IMR-90 (cell line): Measurements from ENCODE around the gene S100A13. TPM values are rescaled to one million over a fixed set of nuclear protein-coding genes. Genes with fewer than 3 reads are reported as not detected.

Experiments used
- ATAC-seq: fragments of 200-7000 bp; cut with Tn5 transposase; 2 replicates; pipeline ENCODE4 v1.9.1; 2020; ENCODE audit warnings: low read depth, mild to moderate bottlenecking, moderate library complexity
- BruUV-seq: library from RNA; stranded (reverse); fragments of 400-500 nt; replicated peaks from 2 replicates; lab custom pipeline; 2021; lab: Mats Ljungman, UMichigan
- CTCF ChIA-PET: fragments of 300-600 bp; formaldehyde crosslinking; extraction: SDS; loops from one replicate; lab custom pipeline; 2021; ENCODE audit warnings: antibody characterized with exemption; lab: Yijun Ruan, JAX
- POLR2A ChIA-PET: fragments of 300-600 bp; sonication (Branson Sonifier 250); formaldehyde crosslinking; loops from one replicate; lab custom pipeline; 2022; ENCODE audit warnings: antibody characterized with exemption; ENCODE audit not compliant: unreplicated experiment; lab: Charles Lee
- DNase-seq: peaks from one replicate; pipeline ENCODE4 v3.0.0; 2013
- H2AFZ ChIP-seq: replicated peaks from 2 replicates; pipeline ENCODE3; 2013; ENCODE audit warnings: low read length, mild to moderate bottlenecking; ENCODE audit not compliant: poor library complexity
- H2AK5ac ChIP-seq: 2 replicates; pipeline ENCODE4 v1.6.1; 2013; ENCODE audit warnings: low read depth, low read length, inconsistent platforms
- H2AK9ac ChIP-seq: replicated peaks from 2 replicates; pipeline ENCODE3; 2013; ENCODE audit warnings: mild to moderate bottlenecking, low read depth, low read length, moderate library complexity; ENCODE audit not compliant: poor library complexity
- H2BK120ac ChIP-seq: 2 replicates; pipeline ENCODE4 v1.6.1; 2013; ENCODE audit warnings: low read depth, low read length, inconsistent platforms
- H2BK15ac ChIP-seq: 3 replicates; pipeline ENCODE4 v1.6.1; 2013; ENCODE audit warnings: low read depth, low read length, inconsistent platforms
- H2BK20ac ChIP-seq: 2 replicates; pipeline ENCODE4 v1.6.1; 2013; ENCODE audit warnings: low read depth, mild to moderate bottlenecking, inconsistent platforms, low read length, moderate library complexity
- H2BK5ac ChIP-seq: 2 replicates; pipeline ENCODE4 v1.6.1; 2013; ENCODE audit warnings: mild to moderate bottlenecking, low read depth, low read length, inconsistent platforms; ENCODE audit not compliant: poor library complexity, severe bottlenecking
- H3K14ac ChIP-seq: replicated peaks from 2 replicates; pipeline ENCODE4 v1.6.1; 2013; ENCODE audit warnings: low read depth, low read length, inconsistent platforms
- H3K18ac ChIP-seq: 2 replicates; pipeline ENCODE4 v1.6.1; 2013; ENCODE audit warnings: low read depth, low read length, control low read depth
- H3K23ac ChIP-seq: 2 replicates; pipeline ENCODE4 v1.6.1; 2013; ENCODE audit warnings: low read depth, low read length, inconsistent platforms
- H3K27ac ChIP-seq: 2 replicates; pipeline ENCODE4 v1.5.1; 2013; ENCODE audit warnings: mild to moderate bottlenecking, control low read depth, low read length; ENCODE audit not compliant: insufficient read depth
- H3K27me3 ChIP-seq: 2 replicates; pipeline ENCODE4 v1.6.1; 2013; ENCODE audit warnings: low read length; ENCODE audit not compliant: control insufficient read depth, insufficient read depth
- H3K36me3 ChIP-seq: 2 replicates; pipeline ENCODE4 v1.6.1; 2013; ENCODE audit warnings: low read length, mixed read lengths; ENCODE audit not compliant: control insufficient read depth, insufficient read depth
- H3K4ac ChIP-seq: 2 replicates; pipeline ENCODE4 v1.6.1; 2013; ENCODE audit warnings: low read depth, low read length, inconsistent platforms
- H3K4me1 ChIP-seq: 2 replicates; pipeline ENCODE4 v1.6.1; 2013; ENCODE audit warnings: low read length, mixed read lengths; ENCODE audit not compliant: control insufficient read depth, insufficient read depth
- H3K4me2 ChIP-seq: 2 replicates; pipeline ENCODE4 v1.6.1; 2013; ENCODE audit warnings: low read depth, mild to moderate bottlenecking, control low read depth, low read length, moderate library complexity
- H3K4me3 ChIP-seq: 2 replicates; pipeline ENCODE4 v1.5.1; 2013; ENCODE audit warnings: low read depth, mild to moderate bottlenecking, control low read depth, low read length, moderate library complexity; ENCODE audit not compliant: insufficient read depth
- H3K56ac ChIP-seq: 2 replicates; pipeline ENCODE4 v1.6.1; 2013; ENCODE audit warnings: low read length, inconsistent platforms; ENCODE audit not compliant: insufficient read depth; ENCODE audit errors: extremely low read depth
- H3K79me1 ChIP-seq, 2 experiments: 2 replicates each; pipeline ENCODE4 v1.6.1; 2013; ENCODE audit warnings: low read length in 2 of 2, inconsistent platforms in 1 of 2, low read depth in 1 of 2
- H3K9ac ChIP-seq: 2 replicates; pipeline ENCODE4 v1.6.1; 2013; ENCODE audit warnings: low read depth, low read length, control low read depth
- H3K9me1 ChIP-seq: 2 replicates; pipeline ENCODE4 v1.6.1; 2013; ENCODE audit warnings: low read length, inconsistent platforms; ENCODE audit not compliant: insufficient read depth
- H3K9me3 ChIP-seq: 2 replicates; pipeline ENCODE4 v1.6.1; 2013; ENCODE audit warnings: low read length; ENCODE audit not compliant: control insufficient read depth, insufficient read depth
- H4K20me1 ChIP-seq: 2 replicates; pipeline ENCODE4 v1.6.1; 2013; ENCODE audit warnings: low read length, inconsistent platforms; ENCODE audit not compliant: insufficient read depth
- H4K5ac ChIP-seq: 2 replicates; pipeline ENCODE4 v1.6.1; 2013; ENCODE audit warnings: mild to moderate bottlenecking, low read depth, low read length, control low read depth
- H4K8ac ChIP-seq, 2 experiments: 2 replicates each; pipeline ENCODE4 v1.6.1; 2013; ENCODE audit warnings: low read depth in 2 of 2, low read length in 2 of 2, control low read depth in 1 of 2, inconsistent platforms in 1 of 2
- H4K91ac ChIP-seq: 2 replicates; pipeline ENCODE4 v1.6.1; 2013; ENCODE audit warnings: low read depth, low read length, inconsistent platforms; ENCODE audit not compliant: insufficient read depth
- BHLHE40 ChIP-seq: fragments of 150-350 bp; IDR thresholded peaks from 2 replicates; pipeline ENCODE4 v1.6.1; 2016; ENCODE audit warnings: mild to moderate bottlenecking, low read depth, low read length
- CEBPB ChIP-seq: IDR thresholded peaks from 2 replicates; pipeline ENCODE4 v1.6.1; 2012; ENCODE audit warnings: low read depth, low read length, improper control_type of control experiment
- CHD1 ChIP-seq: IDR thresholded peaks from 2 replicates; pipeline ENCODE4 v1.6.1; 2012; ENCODE audit warnings: low read depth, low read length, improper control_type of control experiment
- ELK1 ChIP-seq: fragments of 150-350 bp; IDR thresholded peaks from 2 replicates; pipeline ENCODE4 v1.6.1; 2016; ENCODE audit warnings: low read depth, mild to moderate bottlenecking, low read length, moderate library complexity, borderline replicate concordance
- FOS ChIP-seq: fragments of 150-350 bp; IDR thresholded peaks from 2 replicates; pipeline ENCODE4 v1.6.1; 2016; ENCODE audit warnings: low read depth, low read length
- MAFK ChIP-seq: IDR thresholded peaks from 2 replicates; pipeline ENCODE4 v1.6.1; 2012; ENCODE audit warnings: low read depth, low read length, improper control_type of control experiment
- MAZ ChIP-seq: IDR thresholded peaks from 2 replicates; pipeline ENCODE4 v1.6.1; 2012; ENCODE audit warnings: low read depth, mild to moderate bottlenecking, low read length, improper control_type of control experiment, moderate library complexity, borderline replicate concordance
- NFE2L2 ChIP-seq: fragments of 150-350 bp; IDR thresholded peaks from 2 replicates; pipeline ENCODE4 v1.6.1; 2016; ENCODE audit warnings: low read depth, mild to moderate bottlenecking, low read length
- POLR2A ChIP-seq: IDR thresholded peaks from 2 replicates; pipeline ENCODE4 v1.6.1; 2012; ENCODE audit warnings: mild to moderate bottlenecking, low read depth, low read length
- RAD21 ChIP-seq: IDR thresholded peaks from 2 replicates; pipeline ENCODE4 v1.6.1; 2012; ENCODE audit warnings: low read length, improper control_type of control experiment
- RCOR1 ChIP-seq: IDR thresholded peaks from 2 replicates; pipeline ENCODE4 v1.6.1; 2012; ENCODE audit warnings: mild to moderate bottlenecking, low read length, improper control_type of control experiment; ENCODE audit not compliant: insufficient replicate concordance
- RFX5 ChIP-seq: IDR thresholded peaks from 2 replicates; pipeline ENCODE4 v1.8.0; 2012; ENCODE audit warnings: low read depth, mild to moderate bottlenecking, low read length, moderate library complexity
- SMC3 ChIP-seq: fragments of 150-350 bp; IDR thresholded peaks from 2 replicates; pipeline ENCODE4 v1.6.1; 2016; ENCODE audit warnings: low read depth, mild to moderate bottlenecking, antibody characterized with exemption, low read length, moderate library complexity
- USF2 ChIP-seq: fragments of 150-350 bp; IDR thresholded peaks from 2 replicates; pipeline ENCODE4 v1.6.1; 2017; ENCODE audit warnings: mild to moderate bottlenecking, antibody characterized with exemption, low read length, low read depth
- dilution Hi-C: fragments of 300-500 bp; cut with HindIII; formaldehyde crosslinking; loops from one replicate; pipeline ENCODE4 v1.14.3; 2018; ENCODE audit warnings: low sequenced_read_pairs; ENCODE audit not compliant: unreplicated experiment
- in situ Hi-C: fragments of 300-500 bp; cut with MboI; formaldehyde crosslinking; loops from 3 replicates; pipeline ENCODE4 v1.14.3; 2019; ENCODE audit warnings: low sequenced_read_pairs, inconsistent platforms, mixed read lengths
- intact Hi-C: fragments of 100-400 bp; cut with micrococcal nuclease; formaldehyde crosslinking; loops from 2 replicates; pipeline ENCODE4 v1.10.0; 2022
- polyA plus RNA-seq, 3 experiments: library from polyadenylated mRNA; depleted of rRNA; stranded (reverse); fragments of >200 nt; gene quantifications; 2 replicates each; pipeline ENCODE4 v1.2.3, GENCODE V29; 2012; ENCODE audit warnings: low replicate concordance in 1 of 3
- total RNA-seq: library from RNA; depleted of rRNA; stranded (reverse); fragments of >200 nt; gene quantifications from 2 replicates; pipeline ENCODE4 v1.2.3, GENCODE V29; 2012

Gene S100A13
- total and polyA plus RNA-seq, 2 of the 4 experiments (the other 2 are of a cell fraction): 122 to 468 TPM

DNA sequence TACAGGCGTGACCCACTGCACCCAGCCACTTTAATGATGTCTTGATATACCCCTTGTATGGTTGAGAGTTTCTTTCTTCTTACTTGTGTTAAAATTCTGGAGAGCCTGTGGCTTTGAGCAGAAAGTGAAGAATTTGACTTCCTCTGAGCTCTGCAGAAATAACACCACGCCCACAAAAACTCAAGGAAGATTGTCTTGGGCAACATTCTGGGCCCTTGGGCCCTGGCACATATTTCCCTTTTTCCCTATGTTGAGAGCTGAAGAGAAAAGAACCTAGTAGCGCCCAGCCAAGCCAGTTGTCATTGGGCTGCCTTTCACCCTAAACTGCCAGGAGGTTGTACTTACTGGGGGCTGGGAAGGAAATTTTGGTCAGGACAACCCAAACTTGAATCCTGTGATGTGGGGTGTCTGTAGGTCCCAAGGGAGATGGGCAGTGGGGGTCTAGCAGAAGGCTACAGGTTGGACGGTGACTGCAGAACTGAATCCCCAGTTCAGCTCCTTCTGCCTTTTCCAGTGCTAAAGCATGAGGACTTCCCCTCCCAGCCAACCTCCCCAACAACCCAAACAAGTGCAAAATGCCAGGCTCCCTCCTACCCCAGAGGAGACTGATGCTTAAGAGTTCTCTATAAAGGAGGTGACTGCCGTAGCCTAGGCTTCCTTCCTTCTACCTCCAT, 19.5 kb upstream of the S100A13 start (continued):
- no peak for TF ChIP-seq CHD1

GRCh38 chr1:153643816-153644215, 16.5 kb upstream of the S100A13 start:
- Histone ChIP-seq H3K9ac (no peak overlapping the region), H3K27ac (no peak overlapping the region), H4K91ac (no peak overlapping the region), H3K4me1 (no peaks in the 10 kb centered on the region), H3K4me2 (no peak overlapping the region), H3K56ac (no peak overlapping the region), H3K27me3 (no peaks in the 10 kb centered on the region), H3K4me3 (no peak overlapping the region), H3K4ac (no peak overlapping the region), H2AFZ (no peak overlapping the region), H4K8ac (no peak overlapping the region), H3K18ac (no peak overlapping the region), H2BK5ac (no peak overlapping the region), H2BK20ac (no peak overlapping the region), H2BK120ac (no peak overlapping the region), H3K36me3 (peaks cover 53% of the 10 kb centered on the region), H3K9me3 (no peaks in the 10 kb centered on the region), H4K20me1 (peaks cover 16% of the 10 kb centered on the region), H3K23ac (no peak overlapping the region), H2AK9ac (no peak overlapping the region), H3K79me1 (peaks cover 23 to 62% of the 10 kb centered on the region in 2 experiments), H4K5ac (no peak overlapping the region), H2AK5ac (no peak overlapping the region), H2BK15ac (no peak overlapping the region), H3K9me1 (peaks cover 5% of the 10 kb centered on the region), H3K14ac (no peak overlapping the region)
- BruUV-seq: no TSS peak
- ChIA-PET CTCF (interaction anchor here (0.8 to 1.5 kb wide), 3 partner anchors 16 to 111 kb away, joined by 3 to 7 read pairs (median 3); partner anchors contain the start of gene S100A13), POLR2A (interaction anchor here (3.3 kb wide), 1 partner anchor 10 kb away, joined by 14 read pairs; the partner anchor contains the start of gene CHTOP)
- in situ Hi-C loops (loop anchor here (10.0 kb wide), 1 partner anchor 129 kb away; no protein-coding TSS in a partner anchor), intact Hi-C loops (no loop called here), dilution Hi-C loops (no loop called here)
- ATAC-seq: no peak
- no peak for DNase-seq
- TF ChIP-seq CHD1 (no peak), CEBPB (no peak), RFX5 (no peak), NFE2L2 (no peak), RCOR1 (no peak), ELK1 (no peak), FOS (no peak), USF2 (no peak), BHLHE40 (no peak), SMC3 (no peak), MAFK (no peak), MAZ (no peak), POLR2A (no peak), RAD21 (no peak)
